SW 1271 (cell line): ENCODE data around the gene HOXC6.

Experiments used
- DNase-seq, 2 experiments: peaks; one replicate each; lab custom pipeline; 2025; lab: John Stamatoyannopoulos, UW

Gene HOXC6

GRCh38 chr12:53990311-53991076 is 37.7 kb upstream of the HOXC6 start:
- no peak for DNase-seq

GRCh38 chr12:53991077-53991460 is 37.2 kb upstream of the HOXC6 start:
- DNase-seq: no peak

- DNase-seq: no peak
Measured at GRCh38 chr12:53992377-53992889, 35.8 kb upstream of the HOXC6 start.

GRCh38 chr12:53993162-53994008 is 34.9 kb upstream of the HOXC6 start:
- DNase-seq: no peak

- DNase-seq: no peak
Measured at GRCh38 chr12:53994009-53994263, 34.3 kb upstream of the HOXC6 start.

GRCh38 chr12:53994264-53995001 is 33.8 kb upstream of the HOXC6 start:
- no peak for DNase-seq

- DNase-seq: no peak
Measured at GRCh38 chr12:53995002-53995377, 33.2 kb upstream of the HOXC6 start.

GRCh38 chr12:53995378-53996239 is 32.6 kb upstream of the HOXC6 start:
- DNase-seq: peak in 1 of 2 experiments; percentile 16

- DNase-seq: no peak
Measured at GRCh38 chr12:53996240-53997203, 31.7 kb upstream of the HOXC6 start.

- no peak for DNase-seq
Measured at GRCh38 chr12:53997204-53998109, 30.8 kb upstream of the HOXC6 start.

- DNase-seq: no peak
Measured at GRCh38 chr12:53998110-53998899, 29.9 kb upstream of the HOXC6 start.

GRCh38 chr12:53998900-53999236 is 29.4 kb upstream of the HOXC6 start:
- no peak for DNase-seq

GRCh38 chr12:53999559-54000115 is 28.6 kb upstream of the HOXC6 start:
- peak in 1 of 2 experiments; percentile 38 for DNase-seq

- DNase-seq: peak in 1 of 2 experiments; percentile 59
Measured at GRCh38 chr12:54000116-54001114, 27.8 kb upstream of the HOXC6 start, which contains the start of gene HOXC9. Gene HOXC9 (plus strand): TSS chr12:54000161. CDS start chr12:54000189, 28 bp downstream.

GRCh38 chr12:54001283-54002187 is 26.7 kb upstream of the HOXC6 start:
- DNase-seq: no peak
